ENCODE results near the gene TTC21A. TPM values are rescaled to one million over a fixed set of nuclear protein-coding genes. Genes with fewer than 3 reads are reported as not detected.

The TTC21A gene
- total RNA-seq, 1 donor from 2014 or later = 41.7 TPM

GRCh38 chr3:39112535-39112934, 5.1 kb downstream of the TTC21A start:
- Mint-ChIP-seq H3K27ac (ENCODE audit: unreplicated experiment) (no peak overlapping the region), H3K4me3 (ENCODE audit: unreplicated experiment) (no peak overlapping the region), H3K36me3 (ENCODE audit: low read depth, unreplicated experiment) (peaks cover 29% of the 10 kb centered on the region), H3K27me3 (ENCODE audit: unreplicated experiment) (peaks cover 11% of the 10 kb centered on the region), H3K9me3 (ENCODE audit: unreplicated experiment) (no peaks in the 10 kb centered on the region), H3K4me1 (ENCODE audit: unreplicated experiment) (peaks cover 22% of the 10 kb centered on the region)
- TF ChIP-seq CTCF (IDR thresholded peaks at IDR 0.05; ENCODE audit: unreplicated experiment) = no peak
- DNase-seq (ENCODE audit: low spot score) = no peak

GRCh38 chr3:39113291-39113690, 5.8 kb downstream of the TTC21A start:
- peaks cover 16% of the 10 kb centered on the region for H3K4me1 Mint-ChIP-seq (ENCODE audit: unreplicated experiment)
- peaks cover 4% of the 10 kb centered on the region for H3K27me3 Mint-ChIP-seq (ENCODE audit: unreplicated experiment)
- H3K36me3 Mint-ChIP-seq (ENCODE audit: low read depth, unreplicated experiment) = peaks cover 23% of the 10 kb centered on the region
- H3K27ac Mint-ChIP-seq (ENCODE audit: unreplicated experiment) = no peak overlapping the region
- no peak for DNase-seq (ENCODE audit: low spot score)
- no peak for TF ChIP-seq CTCF (IDR thresholded peaks at IDR 0.05; ENCODE audit: unreplicated experiment)
- H3K9me3 Mint-ChIP-seq (ENCODE audit: unreplicated experiment) = no peaks in the 10 kb centered on the region
- H3K4me3 Mint-ChIP-seq (ENCODE audit: unreplicated experiment) = no peak overlapping the region

GRCh38 chr3:39114456-39114855, 7.0 kb downstream of the TTC21A start:
- TF ChIP-seq CTCF (IDR thresholded peaks at IDR 0.05; ENCODE audit: unreplicated experiment) = no peak
- Mint-ChIP-seq H3K9me3 (ENCODE audit: unreplicated experiment) (no peaks in the 10 kb centered on the region), H3K36me3 (ENCODE audit: low read depth, unreplicated experiment) (peaks cover 23% of the 10 kb centered on the region), H3K27ac (ENCODE audit: unreplicated experiment) (peak overlapping the region; percentile 18), H3K4me1 (ENCODE audit: unreplicated experiment) (peaks cover 4% of the 10 kb centered on the region), H3K4me3 (ENCODE audit: unreplicated experiment) (no peak overlapping the region), H3K27me3 (ENCODE audit: unreplicated experiment) (no peaks in the 10 kb centered on the region)
- no peak for DNase-seq (ENCODE audit: low spot score)

- Mint-ChIP-seq H3K27ac (ENCODE audit: unreplicated experiment) (no peak overlapping the region), H3K9me3 (ENCODE audit: unreplicated experiment) (no peaks in the 10 kb centered on the region), H3K27me3 (ENCODE audit: unreplicated experiment) (no peaks in the 10 kb centered on the region), H3K4me3 (ENCODE audit: unreplicated experiment) (no peak overlapping the region), H3K36me3 (ENCODE audit: low read depth, unreplicated experiment) (peaks cover 25% of the 10 kb centered on the region), H3K4me1 (ENCODE audit: unreplicated experiment) (peaks cover 2% of the 10 kb centered on the region)
- no peak for DNase-seq (ENCODE audit: low spot score)
- TF ChIP-seq CTCF (IDR thresholded peaks at IDR 0.05; ENCODE audit: unreplicated experiment) = no peak
These were observed 8.4 kb downstream of the TTC21A start for GRCh38 chr3:39115870-39116269.

GRCh38 chr3:39118079-39118478, 10.6 kb downstream of the TTC21A start:
- TF ChIP-seq CTCF (IDR thresholded peaks at IDR 0.05; ENCODE audit: unreplicated experiment) = no peak
- Mint-ChIP-seq H3K27ac (ENCODE audit: unreplicated experiment) (no peak overlapping the region), H3K4me1 (ENCODE audit: unreplicated experiment) (no peaks in the 10 kb centered on the region), H3K9me3 (ENCODE audit: unreplicated experiment) (no peaks in the 10 kb centered on the region), H3K27me3 (ENCODE audit: unreplicated experiment) (no peaks in the 10 kb centered on the region), H3K4me3 (ENCODE audit: unreplicated experiment) (no peak overlapping the region), H3K36me3 (ENCODE audit: low read depth, unreplicated experiment) (peaks cover 26% of the 10 kb centered on the region)
- DNase-seq (ENCODE audit: low spot score) = no peak
